ENCODE measurements around the gene MRPL19.

Gene MRPL19

DNA sequence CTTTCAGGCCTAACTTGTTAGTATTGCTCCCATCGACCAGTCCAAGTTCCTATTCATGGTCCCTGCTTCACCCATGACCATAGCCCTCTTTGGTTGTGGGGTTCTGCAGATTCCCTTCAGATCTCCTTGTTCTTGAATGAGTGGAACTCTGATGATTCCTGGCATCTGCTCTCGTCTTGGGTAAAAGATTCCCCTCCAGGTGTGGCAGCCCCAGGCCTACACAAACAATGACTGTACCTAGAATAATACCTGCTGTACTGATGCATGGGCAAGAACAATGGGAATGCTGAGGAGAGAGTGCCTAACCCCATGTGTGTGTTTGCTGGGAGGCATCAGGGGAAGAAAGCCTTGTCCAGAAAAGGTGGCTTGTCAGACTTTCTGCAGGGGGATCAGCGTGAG lies 39.2 kb upstream of the MRPL19 start:
- Histone ChIP-seq H3K27me3 (peaks cover 0 to 43% of the 10 kb centered on the region in 2 donors), H3K27ac (no peak overlapping the region)

DNA sequence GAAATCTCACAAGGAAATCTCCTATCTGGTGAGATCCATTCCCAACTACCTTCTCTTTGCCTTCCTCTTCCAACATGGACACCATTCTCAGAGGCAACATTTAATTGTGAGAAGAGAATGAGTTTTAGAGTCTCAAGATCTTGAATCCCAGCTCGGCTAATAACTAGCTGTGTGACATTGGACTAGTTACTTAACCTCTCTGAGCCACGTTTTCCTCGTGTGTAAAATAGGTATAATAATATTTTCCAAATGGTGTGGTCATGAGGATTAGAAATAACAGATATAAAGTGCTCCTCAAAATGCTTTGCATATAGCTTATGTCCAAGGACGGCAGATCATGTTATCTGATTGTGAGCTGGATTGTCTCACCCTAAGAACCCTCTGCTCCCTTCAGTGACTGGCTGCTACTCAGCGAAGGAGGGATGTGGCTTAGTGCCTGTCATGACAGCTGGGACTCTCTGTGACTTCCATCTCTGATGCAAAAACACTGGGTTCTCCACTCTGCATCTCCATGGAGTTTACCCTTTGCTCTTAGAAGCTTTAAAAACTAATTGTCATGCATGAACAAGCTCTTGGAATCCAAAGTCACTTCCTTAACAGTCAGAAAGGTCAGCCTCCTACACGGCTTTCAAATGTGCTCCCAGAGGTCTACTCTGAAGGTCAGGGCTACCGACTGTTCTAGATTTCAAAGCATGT lies 38.4 kb upstream of the MRPL19 start:
- TF ChIP-seq, protein P1, sequence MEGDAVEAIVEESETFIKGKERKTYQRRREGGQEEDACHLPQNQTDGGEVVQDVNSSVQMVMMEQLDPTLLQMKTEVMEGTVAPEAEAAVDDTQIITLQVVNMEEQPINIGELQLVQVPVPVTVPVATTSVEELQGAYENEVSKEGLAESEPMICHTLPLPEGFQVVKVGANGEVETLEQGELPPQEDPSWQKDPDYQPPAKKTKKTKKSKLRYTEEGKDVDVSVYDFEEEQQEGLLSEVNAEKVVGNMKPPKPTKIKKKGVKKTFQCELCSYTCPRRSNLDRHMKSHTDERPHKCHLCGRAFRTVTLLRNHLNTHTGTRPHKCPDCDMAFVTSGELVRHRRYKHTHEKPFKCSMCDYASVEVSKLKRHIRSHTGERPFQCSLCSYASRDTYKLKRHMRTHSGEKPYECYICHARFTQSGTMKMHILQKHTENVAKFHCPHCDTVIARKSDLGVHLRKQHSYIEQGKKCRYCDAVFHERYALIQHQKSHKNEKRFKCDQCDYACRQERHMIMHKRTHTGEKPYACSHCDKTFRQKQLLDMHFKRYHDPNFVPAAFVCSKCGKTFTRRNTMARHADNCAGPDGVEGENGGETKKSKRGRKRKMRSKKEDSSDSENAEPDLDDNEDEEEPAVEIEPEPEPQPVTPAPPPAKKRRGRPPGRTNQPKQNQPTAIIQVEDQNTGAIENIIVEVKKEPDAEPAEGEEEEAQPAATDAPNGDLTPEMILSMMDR (IDR thresholded peaks at IDR 0.05): no peak
- peaks cover 0 to 7% (median 0%) of the 10 kb centered on the region in 4 donors for H3K4me1 ChIP-seq
- H3K36me3 ChIP-seq: no peaks in the 10 kb centered on the region
- H3K27ac ChIP-seq: no peak overlapping the region
- intact Hi-C loops (cut with DNase I; ENCODE audit: low total_unique reads): no loop called here
- H3K4me3 ChIP-seq: no peak overlapping the region
- no peaks in the 10 kb centered on the region for H3K9me3 ChIP-seq
- H3K27me3 ChIP-seq: peaks cover 0 to 43% of the 10 kb centered on the region in 2 donors
- DNase-seq: no peak

More for the DNA sequence above, 39.2 kb upstream of the MRPL19 start:
- TF ChIP-seq, protein P1 (IDR thresholded peaks at IDR 0.05): no peak
- no peaks in the 10 kb centered on the region for H3K9me3 ChIP-seq
- intact Hi-C loops (cut with DNase I; ENCODE audit: low total_unique reads): no loop called here
- DNase-seq: no peak
- no peaks in the 10 kb centered on the region for H3K36me3 ChIP-seq
- peaks cover 0 to 7% (median 0%) of the 10 kb centered on the region in 4 donors for H3K4me1 ChIP-seq
- no peak overlapping the region for H3K4me3 ChIP-seq

DNA sequence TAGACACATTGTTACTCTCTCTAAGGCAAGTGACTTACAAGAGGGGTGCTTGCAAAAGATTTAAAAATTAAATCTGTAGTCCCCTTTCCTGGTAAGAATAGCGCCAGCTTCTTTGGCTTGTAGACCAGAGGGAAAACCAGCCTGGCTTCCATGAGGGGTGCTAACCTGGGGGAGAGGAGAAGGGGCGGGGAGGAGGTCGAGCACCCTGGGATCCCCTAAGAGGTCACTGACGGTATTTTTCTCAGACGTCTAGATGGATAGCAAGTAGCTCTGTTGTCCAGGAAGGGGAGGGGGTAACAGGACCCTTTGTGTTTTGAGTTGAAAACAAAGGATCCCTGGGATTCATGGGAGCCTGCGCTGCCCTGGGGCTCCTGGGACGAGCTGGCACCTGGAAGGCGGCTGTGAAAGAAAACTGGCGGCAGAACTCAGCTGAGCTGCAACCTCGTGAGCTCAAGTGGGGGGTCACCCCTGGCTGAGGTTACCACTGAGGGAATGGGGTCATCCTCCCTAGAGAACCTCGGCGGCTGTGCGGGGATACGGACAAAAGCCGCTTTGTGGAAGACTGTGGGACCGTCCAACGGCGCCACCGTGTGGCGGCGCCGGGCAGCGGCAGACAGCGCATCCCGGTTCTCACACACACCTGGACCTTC lies 37.8 kb upstream of the MRPL19 start:
- Histone ChIP-seq H3K9me3 (no peaks in the 10 kb centered on the region), H3K4me3 (no peak overlapping the region), H3K4me1 (peaks cover 0 to 7% (median 0%) of the 10 kb centered on the region in 4 donors), H3K27me3 (peaks cover 0 to 43% of the 10 kb centered on the region in 2 donors), H3K36me3 (no peaks in the 10 kb centered on the region), H3K27ac (no peak overlapping the region)
- intact Hi-C loops (cut with DNase I; ENCODE audit: low total_unique reads): no loop called here
- no peak for DNase-seq
- TF ChIP-seq, protein P1 (IDR thresholded peaks at IDR 0.05): peak; percentile 48 to 66

DNA sequence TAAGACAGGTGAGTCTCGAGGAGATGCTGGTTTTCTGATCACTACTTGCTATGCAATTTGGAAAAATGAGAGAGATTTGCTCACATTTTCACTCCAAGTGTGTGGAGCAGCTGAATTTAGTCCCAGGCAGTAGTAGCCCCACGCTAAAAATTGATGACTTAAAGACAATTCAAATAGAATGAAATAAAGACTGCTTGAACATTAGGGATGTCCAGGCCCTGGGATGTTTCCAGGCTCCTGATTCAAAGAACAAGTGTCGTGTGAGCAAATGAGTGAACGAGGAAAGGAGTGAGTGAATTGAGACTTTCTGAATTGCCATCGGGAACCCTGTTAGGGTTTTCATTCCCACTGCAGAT lies 37.3 kb upstream of the MRPL19 start:
- Histone ChIP-seq H3K27ac (no peak overlapping the region), H3K4me3 (no peak overlapping the region), H3K27me3 (peaks cover 0 to 43% of the 10 kb centered on the region in 2 donors), H3K4me1 (peaks cover 0 to 7% (median 0%) of the 10 kb centered on the region in 4 donors), H3K9me3 (no peaks in the 10 kb centered on the region), H3K36me3 (no peaks in the 10 kb centered on the region)
- TF ChIP-seq, protein P1 (IDR thresholded peaks at IDR 0.05): no peak
- DNase-seq: no peak
- intact Hi-C loops (cut with DNase I; ENCODE audit: low total_unique reads): no loop called here

- DNase-seq: no peak
- TF ChIP-seq, protein P1 (IDR thresholded peaks at IDR 0.05): no peak
- no peak overlapping the region for H3K27ac ChIP-seq
- H3K27me3 ChIP-seq: peaks cover 0 to 38% of the 10 kb centered on the region in 2 donors
- H3K9me3 ChIP-seq: no peaks in the 10 kb centered on the region
- H3K4me3 ChIP-seq: no peak overlapping the region
- H3K36me3 ChIP-seq: no peaks in the 10 kb centered on the region
- intact Hi-C loops (cut with DNase I; ENCODE audit: low total_unique reads): no loop called here
- peaks cover 0 to 7% (median 0%) of the 10 kb centered on the region in 4 donors for H3K4me1 ChIP-seq
Observed at GRCh38 chr2:75609937-75610508, 36.6 kb upstream of the MRPL19 start.
